Motor neuron (in vitro differentiated cells): ENCODE measurements around the gene GOLGA6L9. TPM values are rescaled to one million over a fixed set of nuclear protein-coding genes. Genes with fewer than 3 reads are reported as not detected.
"Not testable (repeated sequence)": the region's sequence is repeated elsewhere in the genome, so short reads cannot be mapped to it uniquely, and the experiment has no call there.

Experiments used
- ATAC-seq, 8 experiments: fragments of 200-7000 bp; cut with Tn5 transposase; replicated peaks in 6 of 8; 2 replicates each; pipeline ENCODE4 v1.8.0; 2021; ENCODE audit warnings: mild to moderate bottlenecking in 8 of 8, moderate library complexity in 8 of 8
- H3K27ac ChIP-seq, 2 donors: fragments of 250-450 bp; sonication (Bioruptor Pico); 2 replicates each; pipeline ENCODE4 v1.9.0; 2021; ENCODE audit warnings: antibody characterized with exemption in 2 of 2, mild to moderate bottlenecking in 2 of 2, moderate library complexity in 1 of 2
- H3K4me1 ChIP-seq, 2 donors: fragments of 250-450 bp; sonication (Bioruptor Pico); replicated peaks in 1 of 2; 2 replicates each; pipeline ENCODE4 v1.6.1; 2021; ENCODE audit warnings: antibody characterized with exemption in 2 of 2, mild to moderate bottlenecking in 2 of 2, moderate library complexity in 1 of 2
- H3K4me3 ChIP-seq, 5 donors: fragments of 250-450 bp; sonication (Bioruptor Pico); 2 replicates each; pipeline ENCODE4 v1.9.0; 2021; ENCODE audit warnings: antibody characterized with exemption in 5 of 5, mild to moderate bottlenecking in 5 of 5, moderate library complexity in 4 of 5
- WGBS, 10 experiments: fragments of 450-650 bp; shearing (Covaris generic); methylation state at CpG; one replicate each; pipeline ENCODE4 v1.0.0; 2022; 5-methylcytosine and 5-hydroxymethylcytosine counted together
- in situ Hi-C, 9 experiments: fragments of 400-800 bp; cut with MboI; loops; one replicate each; pipeline ENCODE4 v1.15.0; 2021; ENCODE audit warnings: low sequenced_read_pairs in 9 of 9, low pct_unique_long_range_greater_than_20kb in 2 of 9; ENCODE audit not compliant: unreplicated experiment in 9 of 9
- total RNA-seq, 8 experiments: library from RNA; unstranded; fragments of 300-600 nt; gene quantifications; 2 replicates each; pipeline versions ENCODE4 v1.2.3 to v1.2.4, GENCODE V29; 2022

Gene GOLGA6L9
- total RNA-seq, 8 experiments from 2014 or later, result 1.7 to 10.7 (median 7.8) TPM

DNA sequence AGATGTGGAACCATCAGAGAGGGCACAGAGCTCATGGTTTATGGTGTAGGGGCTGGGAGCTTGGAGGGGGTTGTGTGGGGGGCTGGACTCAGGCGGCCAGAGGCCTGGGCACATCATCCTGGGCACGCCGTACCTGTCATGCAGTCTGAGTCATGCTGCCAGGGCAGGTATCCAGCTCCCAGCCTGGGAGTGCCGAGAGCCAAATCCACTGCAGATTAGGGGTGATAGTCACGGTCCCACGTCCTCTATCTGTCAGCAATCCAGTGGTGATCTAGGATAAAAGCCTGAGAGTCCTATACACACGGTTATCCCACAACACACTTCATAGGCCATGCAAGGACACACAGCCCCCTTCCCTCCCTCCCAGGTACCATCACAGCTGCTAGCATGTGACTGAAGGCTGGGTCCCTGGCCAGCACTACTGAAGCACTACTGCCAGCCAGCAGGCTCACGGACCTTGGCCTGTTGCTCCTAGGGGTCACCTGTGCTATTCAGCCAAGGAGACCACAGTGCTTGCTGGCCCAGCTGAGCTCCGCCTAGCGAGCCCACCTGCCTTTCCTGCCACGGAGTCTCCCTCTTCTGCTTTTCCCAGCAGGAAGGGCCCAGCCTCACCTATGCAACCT lies 45.8 kb downstream of the GOLGA6L9 start:
- H3K27ac ChIP-seq, H3K4me1 ChIP-seq, H3K4me3 ChIP-seq, ATAC-seq, in situ Hi-C loops: not testable (repeated sequence)
- WGBS, 10 experiments, result no CpG with 5 or more reads among the region's 11 CpGs

DNA sequence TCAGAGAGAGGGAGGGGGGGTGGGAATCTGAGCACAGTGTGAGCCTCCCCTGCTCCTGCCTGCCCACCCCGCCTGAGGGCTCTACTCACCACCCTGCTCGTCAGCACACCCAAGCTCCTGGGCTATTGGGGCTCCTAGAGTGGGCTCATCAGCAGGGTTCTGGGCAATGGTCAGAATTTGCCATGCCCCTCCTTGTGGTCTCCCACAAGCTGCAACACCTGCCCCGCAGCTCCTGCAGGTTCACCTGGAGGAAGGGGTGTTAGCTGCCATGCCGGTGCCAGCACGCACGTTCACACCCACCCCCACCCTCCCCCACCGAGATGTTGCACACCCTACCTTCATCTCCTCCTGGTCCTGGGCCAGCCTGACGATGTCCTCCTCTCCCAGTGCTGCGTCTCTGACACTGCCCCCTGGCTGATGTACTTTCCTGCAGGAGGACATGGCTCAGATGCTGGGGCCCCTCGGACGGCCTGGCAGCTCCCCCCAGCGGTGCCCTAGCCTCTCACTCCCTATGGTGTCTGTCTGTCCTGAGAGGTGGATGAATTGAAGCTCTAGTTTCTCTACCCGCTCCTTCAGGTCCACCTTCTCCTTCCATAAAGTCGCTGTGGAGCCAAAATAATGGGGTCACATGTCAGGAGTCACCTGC lies 47.2 kb downstream of the GOLGA6L9 start:
- H3K4me3 ChIP-seq, H3K27ac ChIP-seq, ATAC-seq, in situ Hi-C loops, H3K4me1 ChIP-seq: not testable (repeated sequence)
- 80% methylated on average over 1 of the region's 14 CpGs; no CpG with 5 or more reads in 9 of the 10 experiments for WGBS, 10 experiments

DNA sequence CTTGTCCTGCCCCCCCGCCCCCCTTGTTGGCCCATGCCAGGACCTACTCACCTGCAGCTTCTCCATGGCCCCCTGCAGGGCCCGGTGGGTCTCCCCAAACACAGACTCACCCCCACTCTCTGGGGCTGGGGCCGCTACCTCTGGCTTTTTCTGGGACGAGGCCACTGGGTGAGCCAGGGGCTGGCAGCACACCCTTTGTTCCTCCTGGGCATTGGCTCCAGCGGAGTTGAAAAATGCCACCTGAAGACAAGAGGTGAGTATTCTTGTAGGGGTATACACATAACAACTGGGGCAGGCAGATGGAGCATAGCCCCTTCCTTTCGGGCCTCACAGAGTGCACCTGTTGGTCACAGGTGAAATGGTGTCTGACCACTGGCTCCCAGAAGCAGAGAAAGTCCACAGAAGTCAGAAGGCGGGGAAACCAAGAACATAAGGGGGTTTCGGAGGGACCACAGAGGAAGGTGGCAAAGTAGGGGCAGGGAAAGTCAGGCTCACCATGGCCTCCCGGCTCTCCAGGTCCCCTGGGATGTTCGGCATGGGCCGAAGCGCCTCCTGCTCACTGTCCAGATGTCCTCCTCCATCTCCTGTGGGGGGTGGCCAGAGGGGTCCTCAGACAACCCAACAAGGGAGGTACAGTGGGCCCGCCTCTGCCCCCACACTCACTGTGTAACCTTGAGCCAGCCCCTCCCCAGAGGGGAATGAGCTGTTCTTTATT lies 47.9 kb downstream of the GOLGA6L9 start:
- H3K4me3 ChIP-seq, ATAC-seq, H3K27ac ChIP-seq, H3K4me1 ChIP-seq, in situ Hi-C loops: not testable (repeated sequence)
- no CpG with 5 or more reads among the region's 13 CpGs for WGBS, 10 experiments

Other genes with a start within 250 kb of the GOLGA6L9 start
- gene EFL1, start 167.1 kb upstream of the GOLGA6L9 start, total RNA-seq, result 10 to 100 TPM; 12.1 to 19.8 (median 14.8) TPM
- gene SAXO2, start 167.0 kb upstream of the GOLGA6L9 start, total RNA-seq, result 10 to 100 TPM in 1 of 8 experiments, 1 to 10 TPM in 6, under 1 TPM in 1; 0.76 to 13.6 (median 5.1) TPM
- 1 to 10 TPM in 6 of 8 experiments, under 1 TPM in 1, not detected in 1; 0.41 to 3.0 (median 1.3) TPM for gene GOLGA6L10, start 80.3 kb upstream of the GOLGA6L9 start, total RNA-seq
- gene RPS17, start 110.6 kb downstream of the GOLGA6L9 start, total RNA-seq, result 1,000 to 10,000 TPM; 3,134 to 7,614 (median 5,651) TPM
- gene CPEB1, start 217.5 kb downstream of the GOLGA6L9 start, total RNA-seq, result 10 to 100 TPM in 3 of 8 experiments, 1 to 10 TPM in 4, under 1 TPM in 1; 0.70 to 16.4 (median 7.3) TPM